Measurements from ENCODE around the gene FAM240A. TPM values are rescaled to one million over a fixed set of nuclear protein-coding genes. Genes with fewer than 3 reads are reported as not detected.

Gene FAM240A
- total and polyA plus RNA-seq, 10 of the 15 experiments (the other 5 are each of a cell fraction or from before 2014, with no cell fraction given), result not detected

- 65% methylated on average over 5 of the region's 5 CpGs for WGBS (ENCODE audit: insufficient coverage, insufficient replicate concordance, low lambda C conversion rate, missing lambda C conversion rate)
- TF ChIP-seq TAF1 (IDR thresholded peaks at IDR 0.05; ENCODE audit: borderline replicate concordance, low read depth, low read length) (no peak), ZBED1 (IDR thresholded peaks at IDR 0.05; ENCODE audit: borderline replicate concordance) (no peak), NR2F1 (conservative IDR thresholded peaks at IDR 0.05) (no peak), TCF3 (IDR thresholded peaks at IDR 0.05; ENCODE audit: borderline replicate concordance, insufficient read depth, low read depth, low read length) (no peak), SREBF1 (IDR thresholded peaks at IDR 0.05; ENCODE audit: low read length) (no peak)
- ChIA-PET SMC1A (ENCODE audit: uncharacterized antibody, unreplicated experiment) (no interaction called here), RAD21 (ENCODE audit: unreplicated experiment) (no interaction called here), POLR2A (no interaction called here), CTCF (interaction anchor here (1.6 kb wide), 1 partner anchor 121 kb away, joined by 7 read pairs; no protein-coding TSS in a partner anchor)
- intact Hi-C loops (cut with micrococcal nuclease; ENCODE audit: unreplicated experiment) (no loop called here), in situ Hi-C loops (cut with MboI) (no loop called here)
- H3K4me2 ChIP-seq (ENCODE audit: control insufficient read depth, insufficient read depth), result no peak overlapping the region
- peaks cover 0 to 4% of the 10 kb centered on the region in 2 experiments; a peak in 2 of 4 replicates for H3K27me3 ChIP-seq (replicated peaks in 1 of 2; ENCODE audit: control insufficient read depth in 2 of 2, insufficient read depth in 2 of 2, low read length in 1 of 2)
- DNase-seq (ENCODE audit: low read depth, low spot score) (no peak), ATAC-seq (no peak), FAIRE-seq (no peak)
- no peaks in the 10 kb centered on the region for H4K20me1 ChIP-seq (ENCODE audit: control insufficient read depth, insufficient read depth)
- no peak overlapping the region for H3K9ac ChIP-seq (ENCODE audit: control insufficient read depth, insufficient read depth, low read length)
- no peak overlapping the region for H3K27ac ChIP-seq (ENCODE audit: control insufficient read depth, insufficient read depth)
- H3K9me3 ChIP-seq (replicated peaks; ENCODE audit: control insufficient read depth, insufficient read depth, low read length), result no peaks in the 10 kb centered on the region
- H3K4me3 ChIP-seq, result no peak overlapping the region
- no peaks in the 10 kb centered on the region for H3K4me1 ChIP-seq (ENCODE audit: control insufficient read depth, insufficient read depth, low read length)
- no peaks in the 10 kb centered on the region for H3K36me3 ChIP-seq (ENCODE audit: control insufficient read depth in 2 of 2, insufficient read depth in 2 of 2, low read length in 1 of 2)
- H3K79me2 ChIP-seq (ENCODE audit: control insufficient read depth, insufficient read depth, low read length), result no peaks in the 10 kb centered on the region
- H2AFZ ChIP-seq (ENCODE audit: control insufficient read depth, low read depth, low read length), result no peak overlapping the region
- BruUV-seq (replicated peaks), result no TSS peak
These were observed 3.1 kb upstream of the FAM240A start for GRCh38 chr3:46609212-46609721.

- no peaks in the 10 kb centered on the region for H3K79me2 ChIP-seq (ENCODE audit: control insufficient read depth, insufficient read depth, low read length)
- DNase-seq (ENCODE audit: low read depth, low spot score) (no peak), ATAC-seq (no peak), FAIRE-seq (no peak)
- H4K20me1 ChIP-seq (ENCODE audit: control insufficient read depth, insufficient read depth), result no peaks in the 10 kb centered on the region
- 43% methylated on average over 12 of the region's 12 CpGs for WGBS (ENCODE audit: insufficient coverage, insufficient replicate concordance, low lambda C conversion rate, missing lambda C conversion rate)
- SMC1A ChIA-PET (ENCODE audit: uncharacterized antibody, unreplicated experiment), result interaction anchor here (1.2 kb wide), 1 partner anchor 15 kb away, joined by 3 read pairs; no protein-coding TSS in a partner anchor
- no peaks in the 10 kb centered on the region for H3K9me3 ChIP-seq (replicated peaks; ENCODE audit: control insufficient read depth, insufficient read depth, low read length)
- in situ Hi-C loops (cut with MboI) (no loop called here), intact Hi-C loops (cut with micrococcal nuclease; ENCODE audit: unreplicated experiment) (no loop called here)
- no peaks in the 10 kb centered on the region for H3K4me1 ChIP-seq (ENCODE audit: control insufficient read depth, insufficient read depth, low read length)
- H2AFZ ChIP-seq (ENCODE audit: control insufficient read depth, low read depth, low read length), result no peak overlapping the region
- RAD21 ChIA-PET (ENCODE audit: unreplicated experiment), result no interaction called here
- TF ChIP-seq YBX1 (IDR thresholded peaks at IDR 0.05), result no peak
- no peak for TF ChIP-seq MTA2 (IDR thresholded peaks at IDR 0.05; ENCODE audit: low read depth)
- TF ChIP-seq NR2C2 (IDR thresholded peaks at IDR 0.05; ENCODE audit: borderline replicate concordance, control insufficient read depth, insufficient read length, low read depth), result no peak
- TF ChIP-seq CBFB (IDR thresholded peaks at IDR 0.05; ENCODE audit: low read depth), result no peak
- no peak for TF ChIP-seq ELK1 (IDR thresholded peaks at IDR 0.05; ENCODE audit: low read depth, low read length)
- TF ChIP-seq RCOR1 (conservative IDR thresholded peaks at IDR 0.05; ENCODE audit: low read depth, low read length), result no peak
- TF ChIP-seq CREM (IDR thresholded peaks at IDR 0.05; ENCODE audit: low read depth), result no peak
- no peak for TF ChIP-seq NFXL1 (IDR thresholded peaks at IDR 0.05; ENCODE audit: borderline replicate concordance)
- TF ChIP-seq SUZ12 (IDR thresholded peaks at IDR 0.05; ENCODE audit: unreplicated experiment), result no peak
- TF ChIP-seq LARP7 (IDR thresholded peaks at IDR 0.05), result no peak
- POLR2A ChIA-PET, result no interaction called here
- CTCF ChIA-PET, result no interaction called here
- H3K4me2 ChIP-seq (ENCODE audit: control insufficient read depth, insufficient read depth), result no peak overlapping the region
- no TSS peak for BruUV-seq (replicated peaks)
- H3K27ac ChIP-seq (ENCODE audit: control insufficient read depth, insufficient read depth), result no peak overlapping the region
- H3K36me3 ChIP-seq (ENCODE audit: control insufficient read depth in 2 of 2, insufficient read depth in 2 of 2, low read length in 1 of 2), result no peaks in the 10 kb centered on the region
- H3K27me3 ChIP-seq (replicated peaks in 1 of 2; ENCODE audit: control insufficient read depth in 2 of 2, insufficient read depth in 2 of 2, low read length in 1 of 2), result peaks cover 0 to 4% of the 10 kb centered on the region in 2 experiments; a peak in 2 of 4 replicates
- no peak overlapping the region for H3K4me3 ChIP-seq
- no peak overlapping the region for H3K9ac ChIP-seq (ENCODE audit: control insufficient read depth, insufficient read depth, low read length)
These were observed 2.2 kb upstream of the FAM240A start for GRCh38 chr3:46609944-46610722.

Data from GM12878 (cell line).